ENCODE results near the gene GLP1R.

DNA sequence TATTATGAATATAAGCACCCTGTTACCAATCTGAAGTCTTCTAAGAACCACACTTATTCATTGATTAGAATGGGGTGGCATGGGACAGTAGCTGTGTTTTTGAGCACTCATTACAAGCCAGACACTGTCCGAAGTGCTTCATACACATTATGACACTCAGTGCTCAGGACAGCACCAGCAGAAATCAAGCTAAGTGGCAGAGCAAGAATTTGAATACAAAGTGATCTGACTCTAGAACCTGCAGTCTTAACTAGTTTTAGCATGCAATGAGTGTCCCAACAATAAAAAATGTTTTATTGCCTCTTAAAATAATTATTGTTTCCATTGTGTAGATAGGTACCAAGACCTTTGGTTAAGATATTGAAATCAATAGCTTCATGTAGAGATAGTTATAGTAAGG lies 39.1 kb upstream of the GLP1R start:
- TF ChIP-seq, protein P1, sequence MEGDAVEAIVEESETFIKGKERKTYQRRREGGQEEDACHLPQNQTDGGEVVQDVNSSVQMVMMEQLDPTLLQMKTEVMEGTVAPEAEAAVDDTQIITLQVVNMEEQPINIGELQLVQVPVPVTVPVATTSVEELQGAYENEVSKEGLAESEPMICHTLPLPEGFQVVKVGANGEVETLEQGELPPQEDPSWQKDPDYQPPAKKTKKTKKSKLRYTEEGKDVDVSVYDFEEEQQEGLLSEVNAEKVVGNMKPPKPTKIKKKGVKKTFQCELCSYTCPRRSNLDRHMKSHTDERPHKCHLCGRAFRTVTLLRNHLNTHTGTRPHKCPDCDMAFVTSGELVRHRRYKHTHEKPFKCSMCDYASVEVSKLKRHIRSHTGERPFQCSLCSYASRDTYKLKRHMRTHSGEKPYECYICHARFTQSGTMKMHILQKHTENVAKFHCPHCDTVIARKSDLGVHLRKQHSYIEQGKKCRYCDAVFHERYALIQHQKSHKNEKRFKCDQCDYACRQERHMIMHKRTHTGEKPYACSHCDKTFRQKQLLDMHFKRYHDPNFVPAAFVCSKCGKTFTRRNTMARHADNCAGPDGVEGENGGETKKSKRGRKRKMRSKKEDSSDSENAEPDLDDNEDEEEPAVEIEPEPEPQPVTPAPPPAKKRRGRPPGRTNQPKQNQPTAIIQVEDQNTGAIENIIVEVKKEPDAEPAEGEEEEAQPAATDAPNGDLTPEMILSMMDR (optimal IDR thresholded peaks at IDR 0.05 in 1 of 3, IDR thresholded peaks at IDR 0.05 in 1 of 3, conservative IDR thresholded peaks at IDR 0.05 in 1 of 3; ENCODE audit: extremely low read depth in 1 of 3, insufficient read depth in 2 of 3, low read length in 3 of 3): no peak
- TF ChIP-seq EZH2 (IDR thresholded peaks at IDR 0.05; ENCODE audit: low read length): no peak

Data from keratinocyte (primary cell).